Heart left ventricle (tissue), 13 donors: Measurements from ENCODE around the gene NOC2L.

Experiments used
- POLR2A ChIP-seq, 2 donors: fragments of 450-650 bp; IDR thresholded peaks; one replicate each; pipeline ENCODE4 v1.6.1; 2017; ENCODE audit warnings: antibody characterized with exemption in 2 of 2, mild to moderate bottlenecking in 2 of 2, moderate library complexity in 2 of 2
- TF ChIP-seq, protein P1 (sequence below), 12 donors: fragments of 200-600 bp; sonication (generic) in 4 of 12; IDR thresholded peaks; one replicate each; pipeline versions ENCODE4 v1.5.0 to v1.8.0; 2018 to 2022; ENCODE audit warnings: antibody characterized with exemption in 12 of 12, mild to moderate bottlenecking in 5 of 12
- donor health status: ischemic (EF 13 %, LVEDD 7.1; RV severe dilation, severe dysfunction).
- donor health status: DM: no; HTN: yes; CAD: no.
- donor health status: DM: no; HTN: no; CAD: no.
- donor health status: ischemic (EF 25% LVEDD 6.9; RV normal size, moderate dysfunction).
- donor health status: ischemic (EF 25% LVEDD 5.7; RV mildly dilated, moderate dysfunction).
- donor health status: ischemic (EF 35%, LVEDD 5.7; RV mildly dilated, moderate dysfunction).
- donor health status: nonischemic (EF 11% LVEDD 7.7; RV severe dilation, severe dysfunction).
- donor health status: DM: yes; HTN: yes; CAD: no.
- donor health status: PGD.
- donor health status: ischemic (EF 29% LVEDD 5.4; RV normal size, mild dysfunction).
- donor health status: nonischemic (EF 23%, LVEDD 6.1; RV moderate dilation, normal function).

DNA sequence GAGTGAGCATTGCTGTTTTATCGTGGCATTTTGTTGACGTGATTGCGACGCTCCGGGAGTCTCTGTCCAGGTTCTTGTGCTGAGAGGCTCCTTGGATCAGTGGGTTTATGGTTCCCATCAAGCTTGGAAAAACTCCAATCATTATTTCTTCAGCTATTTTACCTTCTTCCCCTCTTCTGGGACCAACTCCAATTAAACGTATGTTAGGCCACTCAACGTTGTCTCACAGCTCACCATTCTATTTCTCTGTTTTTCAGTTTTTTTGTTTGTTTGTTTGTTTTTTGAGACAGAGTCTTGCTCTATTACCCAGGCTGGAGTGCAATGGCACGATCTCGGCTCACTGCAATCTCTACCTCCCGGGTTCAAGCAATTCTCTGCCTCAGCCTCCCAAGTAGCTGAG lies 32.8 kb upstream of the NOC2L start:
- TF ChIP-seq, protein P1, sequence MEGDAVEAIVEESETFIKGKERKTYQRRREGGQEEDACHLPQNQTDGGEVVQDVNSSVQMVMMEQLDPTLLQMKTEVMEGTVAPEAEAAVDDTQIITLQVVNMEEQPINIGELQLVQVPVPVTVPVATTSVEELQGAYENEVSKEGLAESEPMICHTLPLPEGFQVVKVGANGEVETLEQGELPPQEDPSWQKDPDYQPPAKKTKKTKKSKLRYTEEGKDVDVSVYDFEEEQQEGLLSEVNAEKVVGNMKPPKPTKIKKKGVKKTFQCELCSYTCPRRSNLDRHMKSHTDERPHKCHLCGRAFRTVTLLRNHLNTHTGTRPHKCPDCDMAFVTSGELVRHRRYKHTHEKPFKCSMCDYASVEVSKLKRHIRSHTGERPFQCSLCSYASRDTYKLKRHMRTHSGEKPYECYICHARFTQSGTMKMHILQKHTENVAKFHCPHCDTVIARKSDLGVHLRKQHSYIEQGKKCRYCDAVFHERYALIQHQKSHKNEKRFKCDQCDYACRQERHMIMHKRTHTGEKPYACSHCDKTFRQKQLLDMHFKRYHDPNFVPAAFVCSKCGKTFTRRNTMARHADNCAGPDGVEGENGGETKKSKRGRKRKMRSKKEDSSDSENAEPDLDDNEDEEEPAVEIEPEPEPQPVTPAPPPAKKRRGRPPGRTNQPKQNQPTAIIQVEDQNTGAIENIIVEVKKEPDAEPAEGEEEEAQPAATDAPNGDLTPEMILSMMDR (IDR thresholded peaks at IDR 0.05): no peak
- no peak for TF ChIP-seq POLR2A (IDR thresholded peaks at IDR 0.05)
